HG03558 (cell line): ENCODE data around the gene PEAK1.
"Not testable (repeated sequence)": the region's sequence is repeated elsewhere in the genome, so short reads cannot be mapped to it uniquely, and the experiment has no call there.

Experiments used
- ATAC-seq: cut with Tn5 transposase; IDR thresholded peaks from one replicate; pipeline ENCODE4 v1.9.1; 2021; ENCODE audit warnings: moderate number of reproducible peaks; ENCODE audit not compliant: unreplicated experiment; ENCODE audit errors: extremely low read depth

PEAK1 gene

DNA sequence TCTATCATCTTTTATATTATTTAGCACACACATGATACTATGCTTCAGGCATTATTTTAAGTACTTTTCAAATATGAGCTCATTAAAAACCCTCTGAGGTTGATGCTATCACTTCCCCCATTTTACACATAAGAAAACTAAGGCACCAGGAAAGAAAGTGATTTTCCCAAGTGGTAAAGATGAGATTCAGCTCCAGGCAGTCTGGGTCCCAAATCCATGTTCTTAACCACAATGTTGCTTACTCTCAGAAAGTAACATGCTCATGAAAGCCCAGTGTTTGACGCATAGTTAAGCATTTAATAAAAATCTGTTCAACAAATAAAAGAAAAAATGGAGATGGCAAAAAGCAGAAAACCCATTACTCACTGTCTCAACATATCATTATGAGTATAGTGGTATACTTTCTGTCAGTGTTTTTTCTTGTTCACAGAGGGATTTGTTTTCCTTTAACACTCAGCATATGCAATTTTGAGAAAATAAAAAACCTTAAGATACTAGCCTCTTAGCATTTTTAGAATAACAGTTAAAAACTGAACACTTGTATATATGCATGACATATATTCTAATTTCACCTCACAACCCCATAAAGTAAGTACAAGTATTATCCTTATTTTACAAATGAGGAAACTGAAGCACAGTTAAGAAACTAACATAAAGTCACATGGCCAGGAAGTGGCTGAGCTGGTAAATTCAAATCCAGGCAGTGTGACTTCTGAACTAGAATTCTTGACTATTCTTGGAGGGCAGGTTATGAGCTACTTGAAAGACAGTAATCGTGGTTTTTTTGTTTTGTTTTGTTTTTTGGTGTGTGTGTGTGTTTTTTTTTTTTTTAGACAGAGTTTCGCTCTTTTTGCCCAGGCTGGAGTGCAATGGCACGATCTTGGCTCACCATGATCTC, 10.4 kb downstream of the PEAK1 start:
- no peak for ATAC-seq

DNA sequence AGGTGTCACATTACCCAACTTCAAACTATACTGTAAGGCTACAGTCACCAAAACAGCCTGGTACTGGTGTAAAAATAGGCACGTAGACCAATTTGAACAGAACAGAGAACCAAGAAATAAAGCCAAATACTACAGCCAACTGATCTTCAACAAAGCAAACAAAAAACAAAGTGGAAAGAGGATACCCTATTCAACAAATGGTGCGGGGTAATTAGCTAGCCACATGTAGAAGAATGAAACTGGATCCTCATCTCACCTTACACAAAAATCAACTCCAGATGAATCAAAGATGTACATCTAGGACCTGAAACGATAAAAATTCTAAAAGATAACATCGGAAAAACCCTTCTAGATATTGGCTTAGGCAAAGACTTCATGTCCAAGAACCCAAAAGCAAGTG, 13.1 kb downstream of the PEAK1 start:
- no peak for ATAC-seq

DNA sequence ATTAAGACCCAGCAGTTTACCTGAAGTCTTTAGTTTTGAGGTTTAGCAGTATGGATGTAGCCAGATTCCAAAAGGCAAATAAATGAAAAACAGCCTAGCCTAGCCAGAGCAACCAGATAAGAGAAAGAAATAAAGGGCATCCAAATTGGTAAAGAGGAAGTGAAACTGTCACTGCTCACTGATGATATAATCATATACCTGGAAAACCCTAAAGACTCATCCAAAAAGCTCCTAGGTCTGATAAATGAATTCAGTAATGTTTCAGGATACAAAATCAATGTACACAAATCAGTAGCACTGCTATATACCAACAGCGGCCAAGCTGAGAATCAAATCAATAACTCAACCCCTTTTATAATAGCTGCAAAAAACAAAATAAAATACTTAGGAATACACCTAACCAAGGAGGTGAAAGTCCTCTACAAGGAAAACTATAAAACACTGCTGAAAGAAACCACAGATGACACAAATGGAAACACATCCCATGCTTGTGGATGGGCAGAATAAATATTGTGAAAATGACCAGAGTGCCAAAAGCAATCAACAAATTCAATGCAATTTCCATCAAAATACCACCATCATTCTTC, 13.6 kb downstream of the PEAK1 start:
- not testable (repeated sequence) for ATAC-seq

DNA sequence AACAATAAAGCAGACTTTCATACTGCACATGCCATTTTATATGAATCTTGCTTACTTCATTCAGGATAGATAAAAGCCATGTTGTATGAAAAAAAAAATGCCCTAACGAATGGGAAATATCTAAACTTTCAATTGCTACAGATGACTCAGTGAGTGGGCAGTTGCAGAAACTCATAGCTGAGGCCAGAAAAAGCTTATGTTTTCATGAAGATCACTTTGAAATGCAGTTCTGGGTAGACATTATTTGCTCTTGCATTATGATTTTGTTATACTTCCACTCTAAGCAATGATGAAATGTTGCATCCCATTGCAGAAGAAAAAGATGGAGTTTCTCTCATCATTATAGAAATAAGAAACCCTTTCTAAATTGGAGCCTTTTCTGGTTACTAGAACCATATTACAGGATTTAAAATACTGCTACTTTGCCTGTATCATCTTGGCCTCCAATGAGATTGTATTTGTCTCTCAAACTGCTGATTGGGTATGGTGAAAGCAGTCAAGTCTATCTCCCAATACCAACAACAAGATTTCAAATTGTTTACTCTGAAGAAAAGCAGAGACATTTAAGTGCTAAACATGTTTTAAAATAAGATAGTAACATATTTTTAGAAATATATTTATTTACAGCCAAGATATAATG, 17.0 kb downstream of the PEAK1 start:
- ATAC-seq, result no peak

DNA sequence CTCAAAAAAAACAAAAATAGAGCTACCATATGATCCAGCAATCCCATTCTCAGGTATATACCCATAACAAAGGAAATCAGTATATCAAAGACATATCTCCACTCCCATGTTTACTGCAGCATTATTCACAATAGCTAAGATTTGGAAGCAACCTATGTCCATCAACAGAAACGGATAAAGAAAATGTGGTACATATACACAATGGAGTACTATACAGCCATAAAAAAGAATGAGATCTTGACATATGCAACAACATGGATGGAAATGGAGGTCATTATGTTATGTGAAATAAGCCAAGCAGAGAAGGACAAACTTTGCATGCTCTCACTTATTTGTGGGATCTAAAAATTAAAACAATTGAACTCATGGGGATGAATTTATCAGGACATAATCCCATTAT, 19.6 kb downstream of the PEAK1 start:
- no peak for ATAC-seq

DNA sequence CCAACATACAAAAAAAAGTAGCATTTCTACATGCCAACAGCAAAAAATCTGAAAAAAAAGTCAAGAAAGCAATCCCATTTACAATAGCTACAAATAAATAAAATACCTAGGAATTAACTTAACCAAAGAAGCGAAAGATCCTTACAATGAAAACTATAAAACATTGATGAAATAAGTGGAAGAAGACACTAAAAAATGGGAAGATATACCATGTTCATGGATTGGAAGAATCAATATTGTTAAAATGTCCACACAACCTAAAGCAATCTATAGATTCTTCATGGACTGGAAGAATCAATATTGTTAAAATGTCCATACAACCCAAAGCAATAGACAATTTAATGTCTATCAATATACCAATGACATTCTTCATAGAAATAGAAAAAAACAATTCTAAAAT, 21.0 kb downstream of the PEAK1 start:
- ATAC-seq, result no peak

DNA sequence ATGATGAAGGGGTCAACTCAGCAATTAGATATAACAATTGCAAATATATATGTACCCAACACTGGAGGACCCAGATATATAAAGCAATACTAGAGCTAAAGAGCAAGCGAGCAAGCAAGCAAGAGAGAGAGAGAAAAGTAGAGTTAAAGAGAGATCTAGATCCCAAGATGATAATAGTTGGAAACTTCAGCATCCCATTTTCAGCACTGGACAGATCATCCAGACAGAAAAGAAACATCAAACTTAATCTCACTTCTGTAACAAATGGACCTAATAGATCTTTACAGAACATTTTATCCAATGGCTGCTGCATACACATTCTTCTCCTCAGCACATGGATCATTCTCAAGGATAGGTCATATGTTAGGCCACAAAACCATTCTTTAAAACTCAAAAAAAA, 23.2 kb downstream of the PEAK1 start:
- no peak for ATAC-seq

DNA sequence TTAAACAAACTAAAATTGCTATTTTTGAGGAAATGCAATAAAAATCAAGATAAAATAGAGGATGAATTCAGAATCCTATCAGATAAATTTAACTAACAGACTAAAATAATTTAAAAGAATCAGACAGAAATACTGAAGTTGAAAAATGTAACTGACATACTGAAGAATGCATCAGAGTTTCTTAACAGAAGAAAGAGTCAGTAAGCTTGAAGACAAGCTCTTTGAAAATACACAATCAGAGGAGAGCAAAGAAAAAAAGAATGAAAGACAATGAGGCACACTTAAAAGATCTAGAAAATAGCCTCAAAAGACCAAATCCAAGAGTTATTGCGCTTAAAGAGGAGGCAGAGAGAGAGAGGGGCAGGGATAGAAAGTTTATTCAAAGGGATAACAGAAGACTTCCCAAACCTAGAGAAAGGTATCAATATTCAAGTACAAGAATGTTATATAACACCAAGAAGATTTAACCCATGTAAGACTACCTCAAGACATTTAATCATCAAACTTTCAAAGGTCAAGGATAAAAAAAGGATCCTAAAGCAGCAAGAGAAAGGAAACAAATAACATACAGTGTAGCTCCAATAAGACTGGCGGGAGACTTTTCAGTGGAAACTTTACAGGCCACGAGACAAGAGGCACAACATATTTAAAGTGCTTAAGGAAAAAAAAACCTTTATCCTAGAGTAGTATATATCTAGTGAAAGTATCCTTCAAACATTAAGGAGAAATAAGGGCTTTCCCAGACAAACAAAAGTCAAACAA, 24.7 kb downstream of the PEAK1 start:
- ATAC-seq, result no peak

DNA sequence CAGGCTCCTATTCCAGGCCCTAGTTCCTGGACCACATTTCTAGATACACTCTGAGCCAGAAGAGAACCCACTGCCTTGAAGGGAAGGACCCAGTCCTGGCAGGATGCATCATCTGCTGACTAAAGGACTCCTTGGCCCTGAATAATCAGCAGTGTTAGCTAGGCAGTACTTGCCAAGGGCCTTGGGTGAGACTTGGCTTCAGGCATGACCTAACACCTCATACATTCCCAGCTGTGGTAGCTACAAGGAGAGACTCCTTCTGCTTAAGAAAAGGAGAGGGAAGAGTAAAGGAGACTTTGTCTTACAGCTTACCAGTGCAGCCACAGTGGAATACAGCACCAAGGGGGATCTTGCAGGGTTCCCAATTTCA, 26.4 kb downstream of the PEAK1 start:
- ATAC-seq, result no peak

DNA sequence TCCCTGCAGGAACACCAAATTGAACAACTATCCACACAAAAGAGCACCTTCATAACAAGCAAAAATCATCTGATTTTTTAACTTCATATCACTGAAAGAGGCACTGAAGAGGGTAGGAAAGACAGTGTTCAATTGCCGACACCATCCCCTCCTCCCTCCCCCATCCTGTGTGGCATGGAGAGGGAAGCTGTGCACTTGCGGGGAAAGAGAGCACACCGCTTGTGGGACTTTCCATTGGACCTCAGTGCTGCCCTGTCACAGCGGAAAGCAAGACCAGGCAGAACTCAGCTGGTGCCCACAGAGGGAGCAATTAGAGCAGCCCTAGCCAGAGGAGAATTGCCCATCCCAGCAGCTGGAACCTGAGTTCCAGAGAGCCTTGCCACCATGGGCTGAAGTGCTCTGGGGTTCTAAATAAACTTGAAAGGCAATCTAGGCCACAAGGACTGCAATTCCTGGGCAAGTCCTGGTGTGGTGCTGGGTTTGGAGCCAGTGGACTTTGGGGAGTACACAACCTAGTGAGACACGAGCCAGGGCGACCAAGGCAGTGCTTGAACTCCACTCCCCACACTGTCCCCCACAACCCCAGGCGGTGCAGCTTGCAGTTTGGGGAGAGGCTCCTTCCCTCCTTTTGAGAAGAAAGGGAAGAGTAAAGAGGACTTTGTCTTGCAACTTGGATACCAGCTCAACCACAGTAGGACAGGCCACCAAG, 27.0 kb downstream of the PEAK1 start:
- no peak for ATAC-seq

DNA sequence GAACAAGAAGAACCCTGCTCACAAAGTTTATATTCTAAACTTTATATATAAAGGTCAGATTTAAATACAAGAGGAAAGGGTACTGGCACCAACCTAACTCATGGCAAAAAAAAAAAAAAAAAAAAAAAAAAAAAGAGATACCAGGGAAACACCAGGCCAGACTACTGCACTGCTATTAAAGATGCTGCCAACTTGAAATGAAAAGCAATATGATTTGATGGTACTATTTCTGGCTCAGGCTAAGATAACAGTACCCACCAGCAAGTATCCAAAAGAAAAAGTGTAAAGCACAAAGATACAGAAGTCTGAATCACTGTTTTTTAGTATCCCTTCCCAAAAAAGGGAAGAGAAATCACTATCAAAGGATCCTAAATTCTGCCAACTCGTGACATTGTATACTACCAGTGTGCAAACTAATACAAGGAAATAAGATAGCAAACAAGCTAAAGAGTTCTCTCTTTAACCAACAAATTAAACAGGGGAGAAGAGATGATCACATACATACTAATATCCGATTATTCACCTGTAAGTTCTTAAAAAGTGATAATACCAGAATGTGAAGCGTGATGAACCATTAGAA, 28.4 kb downstream of the PEAK1 start:
- ATAC-seq, result no peak

DNA sequence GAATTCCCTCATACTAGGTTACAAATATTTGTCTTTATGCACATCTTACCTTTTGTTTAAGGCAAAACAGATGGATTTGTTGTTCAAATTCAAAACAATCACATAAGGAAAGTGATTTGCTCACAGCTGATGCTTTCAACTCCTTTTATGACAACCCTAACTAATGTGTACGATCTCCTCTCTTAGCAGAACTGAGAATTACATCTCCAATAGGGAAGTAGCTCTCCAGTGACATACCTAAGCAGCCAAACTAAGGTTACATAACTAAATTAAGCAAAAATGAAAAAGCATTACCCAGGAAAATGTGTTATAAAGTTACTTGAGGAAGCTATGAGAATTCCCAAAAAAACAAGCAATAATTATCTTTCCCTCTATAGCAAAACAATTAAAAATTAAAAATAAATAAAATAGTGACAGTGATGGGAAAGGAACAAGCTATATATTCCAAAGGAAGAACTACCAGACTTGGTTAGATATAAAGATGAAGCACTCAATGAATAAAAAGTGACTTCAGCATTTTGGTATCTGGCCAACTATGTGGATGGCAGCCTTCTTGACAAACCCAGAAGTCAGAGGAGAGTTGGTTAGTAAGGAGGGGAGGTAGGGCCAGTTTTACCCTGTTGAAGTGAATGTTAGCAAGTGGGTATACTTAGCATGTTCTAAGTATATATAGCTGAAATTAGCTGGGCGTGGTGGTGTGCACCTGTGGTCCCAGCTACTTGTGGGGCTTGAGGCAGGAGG, 32.4 kb downstream of the PEAK1 start:
- no peak for ATAC-seq

DNA sequence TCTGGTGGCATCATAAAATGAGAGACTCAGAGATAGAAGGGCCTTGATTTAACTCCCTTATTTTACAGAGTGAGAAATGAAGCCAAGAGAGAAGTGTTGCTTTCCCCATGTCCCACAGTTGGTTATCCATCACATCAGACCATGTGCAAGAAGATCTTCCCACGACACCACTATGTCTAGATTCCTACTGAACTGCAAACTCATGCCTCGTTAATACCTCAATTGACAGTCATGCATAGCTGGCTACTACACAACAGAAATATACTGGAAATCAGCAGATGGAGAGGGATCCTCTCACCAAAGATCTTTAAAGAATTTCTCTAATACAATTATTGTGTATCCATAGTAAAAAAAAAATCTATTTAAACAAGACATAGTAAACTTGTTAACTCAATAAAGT, 33.3 kb downstream of the PEAK1 start:
- ATAC-seq, result no peak

DNA sequence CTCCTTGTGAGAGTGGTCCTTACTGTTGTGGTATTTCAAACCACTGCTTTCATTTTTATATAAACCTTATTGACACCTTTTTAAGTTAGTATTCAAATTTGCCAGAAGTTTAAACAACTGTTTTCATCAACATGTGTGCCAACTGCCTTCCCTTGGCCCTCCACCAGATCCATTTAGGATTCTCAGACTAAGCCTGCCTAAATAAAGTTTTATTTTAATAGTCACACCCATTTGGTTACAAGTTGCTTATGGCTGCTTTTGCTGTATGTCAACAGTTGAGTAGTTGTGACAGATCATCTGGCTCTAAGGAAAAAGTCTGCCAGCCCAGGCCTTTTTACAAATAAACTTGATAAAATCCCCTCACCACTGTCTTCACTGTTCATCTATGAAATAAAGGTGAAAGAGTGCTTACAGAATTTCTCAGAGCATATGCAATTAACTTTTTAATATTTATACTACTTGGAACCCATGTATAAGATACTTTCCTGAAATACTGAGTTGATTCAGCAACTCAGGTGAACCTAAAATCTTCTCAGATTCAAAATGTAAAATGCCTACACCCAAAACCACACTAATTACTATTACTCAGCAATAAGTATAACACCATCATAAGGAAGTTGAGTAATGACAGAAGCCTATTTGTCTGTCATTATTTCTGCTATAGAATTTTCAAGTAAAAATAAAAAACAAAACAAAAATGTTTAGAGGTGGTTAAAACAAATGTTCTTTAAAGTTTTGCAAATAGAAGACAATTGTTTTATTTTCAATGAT, 35.1 kb downstream of the PEAK1 start:
- ATAC-seq, result no peak

DNA sequence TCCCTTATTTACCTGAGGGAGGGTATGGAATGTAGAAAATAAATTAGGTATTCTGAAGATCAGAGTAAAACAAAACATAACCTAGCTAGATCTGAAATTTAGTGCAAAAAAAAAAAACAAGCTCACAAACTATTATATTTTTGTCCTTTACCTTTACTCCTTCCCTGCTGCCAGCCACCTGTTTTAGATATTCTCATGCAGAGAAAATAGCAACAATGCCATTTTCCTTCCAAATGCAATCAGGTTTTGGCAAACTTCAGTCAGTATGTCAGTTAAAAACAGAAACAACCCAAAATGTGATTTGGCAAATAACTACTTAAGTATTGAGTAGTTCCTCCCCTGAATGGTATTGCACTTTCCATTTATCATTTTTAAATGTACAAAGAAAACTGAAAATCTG, 35.8 kb downstream of the PEAK1 start:
- ATAC-seq, result no peak

DNA sequence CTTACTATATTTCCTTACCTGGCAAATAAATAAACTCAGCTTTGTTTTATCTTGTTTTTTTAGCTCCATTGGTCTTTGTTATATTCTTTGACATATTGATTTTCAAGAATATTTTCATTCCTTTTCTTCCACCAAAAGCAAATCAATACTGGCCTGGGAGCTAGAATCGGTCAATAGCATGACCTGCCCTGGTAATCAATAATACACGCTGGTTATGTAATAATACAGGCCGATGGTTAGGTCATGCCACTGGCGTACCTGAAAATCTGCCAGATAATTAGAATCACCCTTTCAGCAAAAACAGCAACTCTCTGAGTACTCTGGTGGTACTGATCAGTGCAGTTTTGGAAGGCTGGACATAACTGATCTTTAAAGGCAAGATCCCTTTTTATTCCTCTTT, 39.9 kb downstream of the PEAK1 start:
- ATAC-seq, result no peak

DNA sequence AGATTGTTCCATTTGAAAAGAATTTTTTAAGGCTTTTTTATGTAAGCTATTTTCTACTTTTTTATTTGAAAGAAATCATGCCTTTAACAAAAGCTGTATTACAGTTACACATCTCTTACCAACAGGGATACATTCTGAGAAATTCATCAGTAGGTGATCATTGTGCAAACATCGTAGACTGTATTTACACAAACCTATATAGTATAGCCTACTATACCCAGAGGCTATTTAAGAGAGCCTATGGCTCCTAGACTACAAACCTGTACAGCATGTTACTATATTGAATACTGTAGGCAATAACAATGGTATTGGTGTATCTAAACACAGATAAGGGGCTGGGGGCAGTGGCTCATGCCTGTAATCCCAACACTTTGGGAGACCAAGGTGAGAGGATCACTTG, 43.1 kb downstream of the PEAK1 start:
- no peak for ATAC-seq

DNA sequence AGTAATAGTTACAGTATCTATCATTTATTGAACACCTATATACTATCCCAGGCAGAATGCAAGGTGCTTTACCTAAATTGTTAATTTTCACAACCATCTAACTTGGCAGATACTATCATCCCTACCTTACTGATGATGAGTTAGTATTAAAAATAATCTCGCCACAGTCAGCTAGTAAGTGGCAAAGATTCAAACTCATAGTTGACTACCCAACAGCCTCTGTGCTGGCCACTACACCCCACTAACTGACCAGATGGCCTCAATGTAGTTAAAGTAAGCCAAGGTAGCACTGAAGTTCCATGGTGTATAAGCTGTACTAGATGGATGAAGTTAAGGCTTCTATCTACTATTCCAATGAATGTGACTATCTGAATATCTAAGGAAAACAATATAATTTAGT, 44.8 kb downstream of the PEAK1 start:
- no peak for ATAC-seq

DNA sequence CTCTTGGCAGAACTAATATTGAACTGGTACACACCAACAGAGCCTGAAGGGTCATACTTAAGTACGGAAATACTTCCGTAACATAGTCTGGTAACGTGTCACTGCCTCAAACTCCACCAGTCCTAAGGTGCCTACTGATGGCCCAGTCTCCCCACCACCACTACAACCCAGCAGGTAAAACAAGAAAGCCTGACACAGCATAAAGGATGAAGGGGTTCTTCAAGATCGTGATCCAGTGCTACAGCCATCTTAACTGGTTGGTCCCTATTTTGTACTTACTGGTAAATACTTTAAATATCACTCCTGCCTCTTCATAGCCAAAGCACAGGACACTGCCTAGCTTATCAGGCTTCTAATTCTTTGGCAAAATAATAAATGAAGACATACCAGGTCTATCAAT, 46.5 kb downstream of the PEAK1 start:
- no peak for ATAC-seq
